HG02885 (cell line): ENCODE data around the gene LRPAP1.
"Not testable (repeated sequence)": the region's sequence is repeated elsewhere in the genome, so short reads cannot be mapped to it uniquely, and the experiment has no call there.

Source experiments
- ATAC-seq: cut with Tn5 transposase; IDR thresholded peaks from one replicate; pipeline ENCODE4 v1.9.1; 2021; ENCODE audit warnings: mild to moderate bottlenecking; ENCODE audit not compliant: unreplicated experiment, poor library complexity

LRPAP1 gene

GRCh38 chr4:3464911-3465697 is 67.1 kb downstream of the LRPAP1 start:
- no peak for ATAC-seq

- no peak for ATAC-seq
These were observed 67.8 kb downstream of the LRPAP1 start for GRCh38 chr4:3464349-3464905.

DNA sequence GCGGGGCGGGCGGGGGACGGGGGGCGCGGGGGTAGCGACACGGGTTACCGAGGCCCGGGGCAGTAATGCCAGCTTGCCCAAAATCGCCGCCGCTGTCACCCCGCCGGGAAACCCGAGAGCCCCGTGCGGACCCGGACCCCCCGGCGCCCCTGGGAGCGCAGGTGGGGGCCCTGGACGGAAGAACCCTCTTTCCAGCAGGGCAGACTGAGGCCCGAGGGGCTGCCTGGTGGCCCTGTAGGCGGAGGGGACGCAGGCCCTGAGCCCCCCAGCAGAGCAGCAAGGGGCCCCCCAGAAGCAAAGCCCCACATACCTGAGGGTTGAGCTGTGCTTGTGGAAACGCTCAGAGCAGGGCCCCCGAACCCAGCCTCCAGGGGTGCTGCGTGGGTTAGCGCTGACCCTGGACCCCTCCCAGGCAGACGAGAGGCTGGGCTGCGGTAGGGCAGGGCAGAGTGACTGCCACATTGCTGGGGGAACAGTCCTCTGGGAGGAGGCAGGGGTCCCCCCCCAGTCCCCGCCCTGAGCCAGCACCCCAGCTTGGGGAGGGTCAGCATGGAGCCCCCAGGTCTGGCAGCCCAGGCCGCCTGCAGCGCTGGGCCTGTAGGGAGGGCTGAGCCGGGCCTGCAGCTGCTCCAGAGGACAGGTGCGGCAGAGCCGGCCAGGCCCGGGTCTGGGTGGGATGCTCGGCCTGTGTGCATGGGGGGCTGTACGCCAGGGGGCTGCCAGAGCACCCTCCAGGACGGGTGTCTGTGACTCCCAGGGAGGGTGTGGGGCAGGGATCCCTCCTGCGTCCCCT is 68.5 kb downstream of the LRPAP1 start:
- ATAC-seq = no peak

DNA sequence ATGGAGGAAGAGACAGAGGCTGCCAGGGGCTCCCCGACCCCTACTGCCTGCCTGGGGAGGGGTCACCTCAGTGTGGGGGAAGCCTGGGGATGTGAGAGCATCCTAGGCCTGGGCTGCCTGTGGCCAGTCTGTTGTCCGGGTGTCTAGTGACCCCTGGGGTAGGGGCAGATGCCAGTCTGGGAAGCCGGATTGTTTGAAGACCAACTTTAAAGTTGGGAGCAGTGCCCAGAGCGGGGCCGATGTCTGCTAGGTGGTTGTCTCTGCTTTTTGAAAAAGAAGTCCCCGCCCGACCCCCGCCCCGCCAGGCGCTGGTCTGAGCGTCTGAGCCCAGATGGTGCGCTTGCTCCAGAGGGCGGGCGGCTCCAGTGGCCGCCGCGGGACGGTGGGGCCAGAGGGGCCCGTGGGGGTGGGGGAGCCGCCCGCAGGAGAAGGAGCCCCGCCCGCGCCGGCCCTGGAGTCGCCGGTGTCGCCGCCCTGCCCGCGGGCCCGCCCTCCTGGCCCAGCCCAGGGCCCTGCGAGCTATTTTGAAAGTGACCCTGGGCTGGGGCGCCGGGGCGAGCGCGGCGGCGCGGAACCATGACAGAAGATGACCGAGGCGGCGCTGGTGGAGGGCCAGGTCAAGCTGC is 69.3 kb downstream of the LRPAP1 start, which contains the start of gene DOK7:
Gene DOK7, plus strand, starts transcription at position 517 of the 626 bp plus-strand sequence. Its CDS starts 70 bp downstream, at position 587.
- ATAC-seq = no peak

GRCh38 chr4:3462321-3462789 is 69.9 kb downstream of the LRPAP1 start:
- ATAC-seq = no peak

- ATAC-seq = no peak
These were observed 70.5 kb downstream of the LRPAP1 start for GRCh38 chr4:3461515-3462291.

- no peak for ATAC-seq
These were observed 71.3 kb downstream of the LRPAP1 start for GRCh38 chr4:3460926-3461325.

- ATAC-seq = not testable (repeated sequence)
These were observed 73.1 kb downstream of the LRPAP1 start for GRCh38 chr4:3459156-3459555.

DNA sequence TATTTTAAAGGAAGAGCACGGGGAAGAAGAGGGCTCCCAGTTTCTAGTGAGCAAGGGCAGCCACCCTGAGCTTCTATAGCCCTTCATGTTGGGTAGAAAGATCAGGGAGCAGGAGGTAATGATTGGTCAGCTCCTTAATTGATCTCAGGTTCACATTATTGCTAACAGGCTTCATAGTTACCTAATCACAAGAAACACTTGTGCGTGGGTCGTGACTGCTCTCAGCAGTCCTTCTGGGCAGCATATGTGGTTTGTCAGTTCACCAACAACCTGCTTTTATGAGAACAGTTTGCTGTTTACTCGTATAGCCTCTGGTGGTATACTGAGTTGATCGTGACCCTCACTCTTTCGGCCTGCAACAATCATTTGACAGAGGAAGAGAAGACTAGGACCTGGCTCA is 73.9 kb downstream of the LRPAP1 start:
- no peak for ATAC-seq

- ATAC-seq = not testable (repeated sequence)
These were observed 76.6 kb downstream of the LRPAP1 start for GRCh38 chr4:3455596-3455995.
